Progenitor cell of endocrine pancreas (in vitro differentiated cells): ENCODE results near the gene NKPD1. TPM values are rescaled to one million over a fixed set of nuclear protein-coding genes. Genes with fewer than 3 reads are reported as not detected.
A peak's percentile ranks its signal among the peaks of the same experiment; 100 is the strongest.

Experiments
- DNase-seq: peaks from one replicate; pipeline ENCODE4 v3.0.0; 2021; ENCODE audit warnings: low spot score; ENCODE audit not compliant: unreplicated experiment
- H3K27ac Mint-ChIP-seq: 2 replicates; pipeline ENCODE4 v1.8.0; 2021; ENCODE audit warnings: mild to moderate bottlenecking, moderate library complexity, mixed read lengths
- H3K27me3 Mint-ChIP-seq: 2 replicates; pipeline ENCODE4 v1.8.0; 2021; ENCODE audit warnings: mixed read lengths
- H3K36me3 Mint-ChIP-seq: 2 replicates; pipeline ENCODE4 v1.8.0; 2022; ENCODE audit warnings: mixed read lengths; ENCODE audit not compliant: insufficient read depth
- H3K4me1 Mint-ChIP-seq: 2 replicates; pipeline ENCODE4 v1.8.0; 2021; ENCODE audit warnings: low read depth, mixed read lengths
- H3K4me3 Mint-ChIP-seq: 2 replicates; pipeline ENCODE4 v1.8.0; 2021; ENCODE audit warnings: low read depth, mild to moderate bottlenecking, moderate library complexity, mixed read lengths
- H3K9me3 Mint-ChIP-seq: 2 replicates; pipeline ENCODE4 v1.8.0; 2021; ENCODE audit warnings: low read depth, mixed read lengths
- CTCF ChIP-seq: fragments of 200-600 bp; sonication (generic); IDR thresholded peaks from one replicate; pipeline ENCODE4 v1.5.0; 2021; ENCODE audit warnings: antibody characterized with exemption, mild to moderate bottlenecking; ENCODE audit not compliant: unreplicated experiment
- total RNA-seq: library from RNA; stranded (reverse); gene quantifications from 2 replicates; pipeline ENCODE4 v1.2.1, GENCODE V29; 2021

NKPD1 gene
- total RNA-seq, 1 donor from 2014 or later, result 0.34 TPM

- Mint-ChIP-seq H3K27me3 (peaks cover 10% of the 10 kb centered on the region), H3K4me1 (no peaks in the 10 kb centered on the region), H3K4me3 (no peak overlapping the region), H3K36me3 (no peaks in the 10 kb centered on the region), H3K9me3 (no peaks in the 10 kb centered on the region), H3K27ac (no peak overlapping the region)
- TF ChIP-seq CTCF, result no peak
- DNase-seq, result no peak
Observed at GRCh38 chr19:45195764-45196163, 35.0 kb upstream of the NKPD1 start.

GRCh38 chr19:45191375-45191774 is 30.6 kb upstream of the NKPD1 start:
- no peaks in the 10 kb centered on the region for H3K36me3 Mint-ChIP-seq
- H3K27ac Mint-ChIP-seq, result no peak overlapping the region
- no peak overlapping the region for H3K4me3 Mint-ChIP-seq
- no peaks in the 10 kb centered on the region for H3K4me1 Mint-ChIP-seq
- no peak for DNase-seq
- peaks cover 3% of the 10 kb centered on the region for H3K27me3 Mint-ChIP-seq
- no peaks in the 10 kb centered on the region for H3K9me3 Mint-ChIP-seq
- TF ChIP-seq CTCF, result no peak

GRCh38 chr19:45189971-45190370 is 29.2 kb upstream of the NKPD1 start:
- Mint-ChIP-seq H3K27me3 (no peaks in the 10 kb centered on the region), H3K36me3 (no peaks in the 10 kb centered on the region), H3K4me3 (no peak overlapping the region), H3K9me3 (no peaks in the 10 kb centered on the region), H3K27ac (no peak overlapping the region), H3K4me1 (no peaks in the 10 kb centered on the region)
- no peak for TF ChIP-seq CTCF
- DNase-seq, result no peak

GRCh38 chr19:45187421-45188100 is 26.8 kb upstream of the NKPD1 start:
- Mint-ChIP-seq H3K27me3 (no peaks in the 10 kb centered on the region), H3K9me3 (no peaks in the 10 kb centered on the region), H3K36me3 (no peaks in the 10 kb centered on the region), H3K27ac (no peak overlapping the region), H3K4me1 (no peaks in the 10 kb centered on the region), H3K4me3 (no peak overlapping the region)
- DNase-seq, result no peak
- TF ChIP-seq CTCF, result peak; percentile 70

- no peak overlapping the region for H3K4me3 Mint-ChIP-seq
Observed at GRCh38 chr19:45186509-45187334, 25.9 kb upstream of the NKPD1 start.

More at GRCh38 chr19:45186509-45187334, 25.9 kb upstream of the NKPD1 start:
- Mint-ChIP-seq H3K4me1 (no peaks in the 10 kb centered on the region), H3K9me3 (no peaks in the 10 kb centered on the region), H3K27me3 (no peaks in the 10 kb centered on the region), H3K36me3 (no peaks in the 10 kb centered on the region), H3K27ac (no peak overlapping the region)
- no peak for DNase-seq
- no peak for TF ChIP-seq CTCF
